Activated B cell treated with CpG ODN at 0.5 μM for 24 hours (primary cell): ENCODE results near the gene EPS8L1. TPM values are rescaled to one million over a fixed set of nuclear protein-coding genes. Genes with fewer than 3 reads are reported as not detected.
"Not testable (repeated sequence)": the region's sequence is repeated elsewhere in the genome, so short reads cannot be mapped to it uniquely, and the experiment has no call there.

Source experiments
- ATAC-seq: fragments of 200-7000 bp; cut with Tn5 transposase; one replicate; pipeline ENCODE4 v1.10.0; 2021; ENCODE audit warnings: low read depth, mild to moderate bottlenecking, moderate library complexity
- CTCF ChIA-PET: fragments of 350-600 bp; sonication (Branson Sonifier 250); formaldehyde crosslinking; loops from one replicate; lab custom pipeline; 2021; ENCODE audit warnings: antibody characterized with exemption; lab: Charles Lee
- POLR2A ChIA-PET: fragments of 350-600 bp; sonication (Branson Sonifier 250); formaldehyde crosslinking; loops from one replicate; lab custom pipeline; 2021; ENCODE audit warnings: antibody characterized with exemption; lab: Charles Lee
- DNase-seq: peaks from one replicate; pipeline ENCODE4 v3.0.0; 2022
- H3K27ac Mint-ChIP-seq: one replicate; pipeline ENCODE4 v1.8.0; 2020; ENCODE audit warnings: mixed read lengths
- H3K27me3 Mint-ChIP-seq: one replicate; pipeline ENCODE4 v1.8.0; 2021; ENCODE audit warnings: mixed read lengths
- H3K36me3 Mint-ChIP-seq: one replicate; pipeline ENCODE4 v1.8.0; 2021; ENCODE audit warnings: low read depth, mixed read lengths
- H3K4me1 Mint-ChIP-seq: one replicate; pipeline ENCODE4 v1.8.0; 2021; ENCODE audit warnings: mixed read lengths
- H3K4me3 Mint-ChIP-seq: one replicate; pipeline ENCODE4 v1.8.0; 2020; ENCODE audit warnings: mild to moderate bottlenecking, mixed read lengths
- H3K9me3 Mint-ChIP-seq: one replicate; pipeline ENCODE4 v1.8.0; 2020; ENCODE audit warnings: mixed read lengths
- CTCF ChIP-seq: fragments of 200-600 bp; IDR thresholded peaks from one replicate; pipeline ENCODE4 v1.8.0; 2022; ENCODE audit warnings: antibody characterized with exemption, mild to moderate bottlenecking
- intact Hi-C: fragments of 100-400 bp; cut with micrococcal nuclease; formaldehyde crosslinking; loops from one replicate; pipeline ENCODE4 v1.15.1; 2024
- total RNA-seq: library from RNA; stranded (reverse); gene quantifications from 2 replicates; pipeline ENCODE4 v1.2.3, GENCODE V29; 2022

EPS8L1 gene
- total RNA-seq, 1 donor from 2014 or later, result 0.38 TPM

GRCh38 chr19:55050749-55051532 lies 24.7 kb upstream of the EPS8L1 start:
- intact Hi-C loops, result no loop called here
- H3K4me1 Mint-ChIP-seq, result no peaks in the 10 kb centered on the region
- POLR2A ChIA-PET, result interaction anchor here (0.8 kb wide), 1 partner anchor 12 kb away, joined by 5 read pairs; the partner anchor contains the start of gene RDH13
- H3K27ac Mint-ChIP-seq, result no peak overlapping the region
- CTCF ChIA-PET, result no interaction called here
- ATAC-seq, result no peak
- H3K27me3 Mint-ChIP-seq, result no peaks in the 10 kb centered on the region
- no peak for TF ChIP-seq CTCF
- peaks cover 67% of the 10 kb centered on the region for H3K36me3 Mint-ChIP-seq
- no peak for DNase-seq
- H3K9me3 Mint-ChIP-seq, result no peaks in the 10 kb centered on the region
- no peak overlapping the region for H3K4me3 Mint-ChIP-seq

- ChIA-PET POLR2A (no interaction called here), CTCF (no interaction called here)
- no peaks in the 10 kb centered on the region for H3K27me3 Mint-ChIP-seq
- peaks cover 60% of the 10 kb centered on the region for H3K36me3 Mint-ChIP-seq
- ATAC-seq (no peak), DNase-seq (no peak)
- intact Hi-C loops, result no loop called here
- TF ChIP-seq CTCF, result no peak
- H3K4me3 Mint-ChIP-seq, result no peak overlapping the region
- no peaks in the 10 kb centered on the region for H3K4me1 Mint-ChIP-seq
- H3K27ac Mint-ChIP-seq, result no peak overlapping the region
- no peaks in the 10 kb centered on the region for H3K9me3 Mint-ChIP-seq
These were observed 21.9 kb upstream of the EPS8L1 start for GRCh38 chr19:55053735-55054134.

- Mint-ChIP-seq H3K36me3 (peaks cover 51% of the 10 kb centered on the region), H3K27me3 (no peaks in the 10 kb centered on the region), H3K4me3 (no peak overlapping the region), H3K27ac (no peak overlapping the region), H3K9me3 (no peaks in the 10 kb centered on the region), H3K4me1 (peaks cover 2% of the 10 kb centered on the region)
- DNase-seq (no peak), ATAC-seq (no peak)
- intact Hi-C loops, result no loop called here
- no peak for TF ChIP-seq CTCF
- CTCF ChIA-PET, result no interaction called here
- POLR2A ChIA-PET, result no interaction called here
These were observed 18.8 kb upstream of the EPS8L1 start for GRCh38 chr19:55056827-55057226.

- no peaks in the 10 kb centered on the region for H3K27me3 Mint-ChIP-seq
- H3K36me3 Mint-ChIP-seq, result peaks cover 34% of the 10 kb centered on the region
- H3K4me1 Mint-ChIP-seq, result peaks cover 8% of the 10 kb centered on the region
- H3K4me3 Mint-ChIP-seq, result no peak overlapping the region
- no peak overlapping the region for H3K27ac Mint-ChIP-seq
- DNase-seq (no peak), ATAC-seq (no peak)
- intact Hi-C loops, result no loop called here
- TF ChIP-seq CTCF, result no peak
- CTCF ChIA-PET, result no interaction called here
- POLR2A ChIA-PET, result interaction anchor here (0.6 kb wide), 1 partner anchor 13 kb away, joined by 3 read pairs; no protein-coding TSS in a partner anchor
- no peaks in the 10 kb centered on the region for H3K9me3 Mint-ChIP-seq
These were observed 16.7 kb upstream of the EPS8L1 start for GRCh38 chr19:55058781-55059610.

GRCh38 chr19:55060287-55060686 lies 15.4 kb upstream of the EPS8L1 start:
- H3K9me3 Mint-ChIP-seq, H3K4me3 Mint-ChIP-seq, CTCF ChIA-PET, ATAC-seq, H3K27me3 Mint-ChIP-seq, H3K27ac Mint-ChIP-seq, POLR2A ChIA-PET, H3K4me1 Mint-ChIP-seq, DNase-seq: not testable (repeated sequence)
- intact Hi-C loops, result loop anchor here (5.0 kb wide), 1 partner anchor 53 kb away; no protein-coding TSS in a partner anchor
- H3K36me3 Mint-ChIP-seq, result peaks cover 29% of the 10 kb centered on the region
